CMK (cell line): ENCODE data around the gene OXTR.
"Not testable (repeated sequence)": the region's sequence is repeated elsewhere in the genome, so short reads cannot be mapped to it uniquely, and the experiment has no call there.

ENCODE experiments used
- DNase-seq: peaks from one replicate; pipeline ENCODE4 v3.0.0-alpha.2; 2010; ENCODE audit warnings: low read depth

OXTR gene

DNA sequence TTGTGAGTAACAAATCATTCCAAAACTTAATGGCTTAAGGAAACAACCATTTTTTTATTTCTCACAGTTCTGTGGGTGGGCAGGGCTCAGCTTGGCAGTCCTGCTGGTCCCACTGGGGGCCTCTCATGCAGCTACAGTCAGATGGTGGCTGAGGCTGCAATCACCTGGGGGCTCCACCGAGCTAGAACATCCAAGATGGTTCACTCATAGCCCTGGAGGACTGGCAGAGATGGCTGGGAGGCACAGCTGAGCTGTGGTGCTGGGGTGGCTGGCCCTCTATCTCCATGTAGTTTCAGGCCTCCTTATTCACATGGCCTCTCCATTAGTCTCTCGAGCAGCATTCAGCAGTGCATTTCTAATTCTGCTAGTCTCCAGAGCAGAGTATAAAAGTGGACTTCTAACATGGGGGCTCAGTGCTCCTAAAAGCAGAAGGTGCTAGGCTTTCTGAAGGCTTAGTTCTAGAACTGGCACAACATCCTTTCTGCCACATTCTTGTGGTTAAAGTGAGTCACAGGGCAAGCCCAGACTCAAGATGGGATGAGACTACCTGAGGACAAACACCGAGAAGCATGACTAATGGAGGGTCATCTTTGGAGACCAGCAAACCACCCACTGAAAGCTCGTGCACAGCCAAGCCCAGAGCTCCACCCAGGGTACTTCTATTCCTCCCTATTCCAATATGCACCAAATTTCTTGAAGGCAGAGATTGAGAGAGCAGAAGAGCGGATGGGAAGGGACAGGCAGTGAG lies 29.5 kb downstream of the OXTR start:
- DNase-seq: no peak

DNA sequence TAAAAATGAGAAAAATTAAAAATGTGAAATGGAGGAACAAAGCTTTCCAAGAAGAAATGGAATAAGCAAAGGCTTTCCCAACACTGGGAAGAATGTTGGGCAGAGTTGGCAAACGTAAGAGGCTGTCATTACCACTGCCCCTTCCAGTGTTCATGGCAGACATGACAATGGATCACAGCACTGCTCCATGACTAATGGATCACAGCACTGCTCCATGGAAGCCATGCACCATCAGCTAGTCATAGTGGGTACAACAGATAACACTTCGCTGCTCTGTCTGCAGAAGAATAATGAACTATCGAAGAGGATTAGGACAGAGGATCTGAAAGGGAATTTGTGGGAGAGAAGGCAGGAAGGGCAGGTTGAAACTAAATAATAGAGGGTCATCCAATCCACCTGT lies 30.8 kb downstream of the OXTR start:
- no peak for DNase-seq

DNA sequence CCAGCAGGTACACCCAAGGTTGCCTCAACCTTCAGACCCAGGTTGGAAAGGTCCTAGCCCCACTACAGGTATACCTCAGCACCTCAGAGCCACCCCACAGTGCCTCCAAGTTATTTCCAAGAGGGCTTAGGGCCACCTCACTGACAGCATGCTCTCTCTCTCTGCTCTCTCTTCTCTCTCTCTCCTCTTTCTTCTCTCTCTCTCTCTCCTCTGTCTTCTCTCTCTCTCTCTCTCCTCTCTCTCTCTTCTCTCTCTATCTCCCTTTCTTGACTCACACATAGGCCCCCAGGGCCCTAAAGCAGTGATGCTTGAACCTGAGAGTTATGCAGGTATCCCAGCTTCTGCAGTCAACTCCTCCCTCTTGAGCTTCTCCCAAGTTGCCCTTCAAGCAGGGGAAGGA lies 31.6 kb downstream of the OXTR start:
- DNase-seq: no peak

- DNase-seq: no peak
Measured at GRCh38 chr3:8737301-8737700, 32.1 kb downstream of the OXTR start.

GRCh38 chr3:8736436-8736835 lies 33.0 kb downstream of the OXTR start:
- DNase-seq: no peak

- no peak for DNase-seq
Measured at GRCh38 chr3:8734908-8735307, 34.5 kb downstream of the OXTR start.

- no peak for DNase-seq
Measured at GRCh38 chr3:8734137-8734878, 35.1 kb downstream of the OXTR start.

- DNase-seq: no peak
Measured at GRCh38 chr3:8733332-8734094, 35.9 kb downstream of the OXTR start, which contains the start of gene CAV3. CAV3 (plus strand) TSS chr3:8733802; CDS start chr3:8733877, 75 bp downstream.

DNA sequence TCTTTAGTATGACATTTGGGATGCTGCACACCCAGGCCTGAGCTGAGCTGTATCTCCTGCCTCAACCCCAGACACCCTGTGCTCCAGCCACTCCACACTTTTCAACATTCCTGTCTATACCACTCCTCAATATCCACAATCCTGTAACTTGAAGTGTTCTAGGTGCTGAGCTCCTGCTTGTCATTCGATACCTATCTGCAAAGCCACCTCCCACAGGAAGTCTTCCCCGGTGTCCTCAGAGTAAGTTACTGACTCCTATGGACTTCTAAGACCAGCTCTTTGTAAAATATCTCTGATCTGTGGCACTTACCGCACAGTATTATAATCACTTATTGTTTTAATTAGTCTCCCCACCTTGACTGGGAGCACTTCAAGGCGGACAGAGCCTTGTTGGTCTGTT lies 37.0 kb downstream of the OXTR start:
- DNase-seq: no peak

DNA sequence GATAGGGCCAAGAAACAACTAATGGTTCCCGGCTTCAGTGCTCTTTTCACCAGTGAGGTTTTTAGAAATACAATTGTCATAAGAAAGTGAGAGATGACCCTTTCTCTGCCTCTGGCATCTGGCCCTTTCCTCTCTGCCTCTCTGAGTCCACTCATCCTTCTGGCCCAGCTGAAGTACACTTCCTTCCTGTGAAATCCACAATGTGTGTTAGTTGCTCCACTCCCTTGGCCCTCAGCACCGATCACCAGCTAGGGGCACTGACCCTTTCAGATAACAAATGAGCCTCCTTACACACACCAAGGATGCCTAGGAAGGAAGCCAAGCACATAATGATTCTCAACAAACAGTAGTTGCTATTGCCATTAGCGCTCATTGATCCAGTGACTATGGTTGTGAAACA lies 38.8 kb downstream of the OXTR start:
- no peak for DNase-seq

- DNase-seq: no peak
Measured at GRCh38 chr3:8729479-8729878, 39.9 kb downstream of the OXTR start.

GRCh38 chr3:8727605-8728512 lies 41.6 kb downstream of the OXTR start:
- no peak for DNase-seq

DNA sequence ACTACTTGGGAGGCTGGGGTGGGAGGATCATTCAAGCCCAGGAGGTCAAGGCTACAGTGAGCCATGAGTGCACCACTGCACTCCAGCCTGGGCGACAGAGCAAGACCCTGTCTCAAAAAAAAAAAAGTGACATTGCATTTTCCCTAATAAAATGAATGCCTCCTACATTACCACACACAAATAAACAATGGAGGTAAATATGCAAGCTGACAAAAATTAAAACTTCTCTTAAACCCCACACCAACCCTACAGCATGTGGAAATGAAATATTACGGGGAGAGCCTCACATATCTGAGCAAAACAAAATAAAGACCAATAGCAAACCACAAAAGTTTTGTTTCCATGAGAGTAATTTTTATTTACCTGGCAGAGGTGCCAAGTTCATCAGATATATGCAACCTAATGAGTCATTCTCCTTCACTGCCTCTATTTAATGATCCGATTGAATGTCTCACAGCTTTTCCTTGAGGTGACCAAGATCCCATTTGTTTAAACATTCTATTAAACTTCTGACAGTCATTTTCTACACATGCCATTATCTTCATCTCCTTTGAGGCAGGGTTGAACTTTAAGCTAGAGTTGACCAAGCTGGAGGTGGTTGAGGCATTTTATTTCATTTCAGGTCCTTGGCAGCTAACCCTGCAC lies 45.2 kb downstream of the OXTR start:
- DNase-seq: no peak

- DNase-seq: no peak
Measured at GRCh38 chr3:8723612-8724011, 45.8 kb downstream of the OXTR start.

DNA sequence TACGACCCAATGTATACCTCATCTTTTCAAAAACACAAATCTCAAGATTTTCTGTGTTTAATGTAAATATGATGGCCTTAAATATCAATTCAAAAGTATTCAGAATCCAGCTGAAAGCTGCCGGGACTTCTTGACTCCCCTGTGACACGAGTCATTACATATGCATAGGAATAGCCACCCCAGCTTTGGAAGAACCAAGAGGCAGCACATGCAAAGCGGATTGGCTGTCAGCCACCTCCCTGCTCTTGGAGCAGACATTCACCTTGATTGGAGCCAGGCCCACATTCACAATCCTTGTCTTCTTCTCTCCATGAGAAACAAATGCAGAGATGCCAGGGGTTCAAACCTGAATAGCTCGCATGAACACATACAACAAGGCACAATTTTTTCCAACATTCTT lies 46.6 kb downstream of the OXTR start:
- DNase-seq: no peak

GRCh38 chr3:8715757-8716156 lies 53.7 kb downstream of the OXTR start:
- DNase-seq: not testable (repeated sequence)

GRCh38 chr3:8713901-8714759 lies 55.3 kb downstream of the OXTR start:
- no peak for DNase-seq

GRCh38 chr3:8712908-8713255 lies 56.5 kb downstream of the OXTR start:
- no peak for DNase-seq

GRCh38 chr3:8712045-8712907 lies 57.1 kb downstream of the OXTR start:
- DNase-seq: no peak
